ENCODE data around the gene TMEM131. TPM values are rescaled to one million over a fixed set of nuclear protein-coding genes. Genes with fewer than 3 reads are reported as not detected.

TMEM131 gene
- total RNA-seq, 1 donor from 2014 or later = 35.4 TPM

DNA sequence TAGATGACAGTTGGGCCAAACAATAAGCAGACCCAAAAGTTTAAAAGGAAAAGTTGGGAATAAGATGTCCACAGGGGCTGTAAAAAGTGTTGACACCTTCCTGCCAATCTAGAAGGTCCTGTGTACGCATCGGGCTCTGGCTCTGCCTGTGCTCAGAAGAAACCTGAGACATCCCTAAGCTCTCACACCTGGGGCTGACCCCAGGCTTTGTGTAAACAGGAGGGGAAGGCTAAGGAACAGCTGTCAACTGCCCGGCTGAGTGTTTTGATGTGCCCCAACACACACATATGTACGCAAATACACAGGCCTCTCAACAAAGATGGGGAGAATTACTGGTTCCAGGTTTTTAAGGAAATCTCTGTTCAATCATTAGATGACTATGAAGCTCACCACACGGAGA is 59.5 kb downstream of the TMEM131 start:
- Histone ChIP-seq H3K36me3 (no peaks in the 10 kb centered on the region), H3K4me3 (no peak overlapping the region), H3K9me3 (no peaks in the 10 kb centered on the region), H3K27me3 (no peaks in the 10 kb centered on the region), H3K4me1 (peaks cover 35% of the 10 kb centered on the region), H3K27ac (no peak overlapping the region)
- intact Hi-C loops (cut with DNase I) = no loop called here
- no peak for TF ChIP-seq POLR2A (IDR thresholded peaks at IDR 0.05)
- TF ChIP-seq, protein P1, sequence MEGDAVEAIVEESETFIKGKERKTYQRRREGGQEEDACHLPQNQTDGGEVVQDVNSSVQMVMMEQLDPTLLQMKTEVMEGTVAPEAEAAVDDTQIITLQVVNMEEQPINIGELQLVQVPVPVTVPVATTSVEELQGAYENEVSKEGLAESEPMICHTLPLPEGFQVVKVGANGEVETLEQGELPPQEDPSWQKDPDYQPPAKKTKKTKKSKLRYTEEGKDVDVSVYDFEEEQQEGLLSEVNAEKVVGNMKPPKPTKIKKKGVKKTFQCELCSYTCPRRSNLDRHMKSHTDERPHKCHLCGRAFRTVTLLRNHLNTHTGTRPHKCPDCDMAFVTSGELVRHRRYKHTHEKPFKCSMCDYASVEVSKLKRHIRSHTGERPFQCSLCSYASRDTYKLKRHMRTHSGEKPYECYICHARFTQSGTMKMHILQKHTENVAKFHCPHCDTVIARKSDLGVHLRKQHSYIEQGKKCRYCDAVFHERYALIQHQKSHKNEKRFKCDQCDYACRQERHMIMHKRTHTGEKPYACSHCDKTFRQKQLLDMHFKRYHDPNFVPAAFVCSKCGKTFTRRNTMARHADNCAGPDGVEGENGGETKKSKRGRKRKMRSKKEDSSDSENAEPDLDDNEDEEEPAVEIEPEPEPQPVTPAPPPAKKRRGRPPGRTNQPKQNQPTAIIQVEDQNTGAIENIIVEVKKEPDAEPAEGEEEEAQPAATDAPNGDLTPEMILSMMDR (IDR thresholded peaks at IDR 0.05) = no peak
- no peak for TF ChIP-seq POLR2AphosphoS5 (IDR thresholded peaks at IDR 0.05; ENCODE audit: insufficient read depth in 1 of 2, low read depth in 1 of 2)
- DNase-seq (ENCODE audit: extremely low spot score in 2 of 2) = no peak

DNA sequence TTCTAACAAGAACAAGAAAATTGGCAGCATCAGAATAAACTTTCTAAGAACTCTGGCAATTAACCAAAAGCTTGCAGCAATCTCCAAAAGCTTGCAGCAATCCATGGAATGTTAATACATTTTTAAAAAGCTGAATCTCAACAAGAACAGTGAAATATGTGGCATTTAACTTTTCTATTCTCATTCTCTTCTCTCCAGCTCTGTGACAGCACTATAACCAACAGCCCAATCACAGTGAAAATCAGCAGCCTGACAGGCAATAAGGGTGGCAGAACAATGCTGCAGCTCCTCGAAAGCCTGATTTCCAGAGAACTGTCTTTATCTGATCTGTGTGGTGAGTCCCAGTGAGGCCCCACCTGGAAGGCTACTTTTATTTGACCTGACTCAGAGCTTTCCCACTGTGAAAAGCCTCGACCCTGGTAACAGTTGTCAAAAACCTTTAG is 60.0 kb downstream of the TMEM131 start:
- Histone ChIP-seq H3K27me3 (no peaks in the 10 kb centered on the region), H3K4me1 (peaks cover 40% of the 10 kb centered on the region), H3K4me3 (no peak overlapping the region), H3K36me3 (no peaks in the 10 kb centered on the region), H3K27ac (no peak overlapping the region), H3K9me3 (no peaks in the 10 kb centered on the region)
- DNase-seq (ENCODE audit: extremely low spot score in 2 of 2) = no peak
- intact Hi-C loops (cut with DNase I) = no loop called here
- TF ChIP-seq, protein P1 (IDR thresholded peaks at IDR 0.05) = no peak
- TF ChIP-seq POLR2AphosphoS5 (IDR thresholded peaks at IDR 0.05; ENCODE audit: insufficient read depth in 1 of 2, low read depth in 1 of 2) = no peak
- TF ChIP-seq POLR2A (IDR thresholded peaks at IDR 0.05) = no peak

DNA sequence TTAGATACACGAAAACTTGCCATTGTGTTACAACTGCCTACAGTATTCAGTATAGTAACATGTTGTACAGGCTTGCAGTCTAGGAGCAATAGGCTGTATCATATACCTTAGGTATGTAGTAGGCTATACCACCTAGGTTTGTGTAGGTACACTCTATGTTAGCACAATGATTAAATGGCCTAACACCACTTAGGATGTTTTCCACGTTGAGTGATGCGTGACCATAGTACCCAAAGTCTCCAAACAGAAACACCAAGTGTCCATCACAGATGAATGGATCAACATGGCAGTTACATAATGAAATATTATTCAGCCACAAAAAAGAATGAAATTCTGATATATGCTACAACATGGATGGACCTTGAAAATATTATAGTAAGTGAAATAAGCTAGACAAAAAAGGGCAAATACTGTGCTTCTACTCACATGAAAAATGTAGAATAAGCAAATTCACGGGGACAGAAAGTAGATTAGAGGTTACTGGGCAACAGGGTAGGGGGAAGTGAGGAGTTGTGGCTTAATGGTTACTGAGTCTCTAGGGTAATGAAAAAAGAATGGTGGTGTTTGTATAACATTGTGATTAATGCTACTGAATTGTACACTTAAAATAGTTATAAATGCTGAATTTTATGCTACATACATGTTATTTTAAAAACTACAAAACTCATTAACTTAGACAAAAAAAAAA is 62.6 kb downstream of the TMEM131 start:
- intact Hi-C loops (cut with DNase I) = no loop called here
- Histone ChIP-seq H3K27ac (no peak overlapping the region), H3K27me3 (no peaks in the 10 kb centered on the region), H3K4me3 (no peak overlapping the region), H3K9me3 (no peaks in the 10 kb centered on the region), H3K36me3 (no peaks in the 10 kb centered on the region), H3K4me1 (peaks cover 53% of the 10 kb centered on the region)
- no peak for DNase-seq (ENCODE audit: extremely low spot score in 2 of 2)
- TF ChIP-seq, protein P1 (IDR thresholded peaks at IDR 0.05) = no peak
- TF ChIP-seq POLR2A (IDR thresholded peaks at IDR 0.05) = no peak
- no peak for TF ChIP-seq POLR2AphosphoS5 (IDR thresholded peaks at IDR 0.05; ENCODE audit: insufficient read depth in 1 of 2, low read depth in 1 of 2)

DNA sequence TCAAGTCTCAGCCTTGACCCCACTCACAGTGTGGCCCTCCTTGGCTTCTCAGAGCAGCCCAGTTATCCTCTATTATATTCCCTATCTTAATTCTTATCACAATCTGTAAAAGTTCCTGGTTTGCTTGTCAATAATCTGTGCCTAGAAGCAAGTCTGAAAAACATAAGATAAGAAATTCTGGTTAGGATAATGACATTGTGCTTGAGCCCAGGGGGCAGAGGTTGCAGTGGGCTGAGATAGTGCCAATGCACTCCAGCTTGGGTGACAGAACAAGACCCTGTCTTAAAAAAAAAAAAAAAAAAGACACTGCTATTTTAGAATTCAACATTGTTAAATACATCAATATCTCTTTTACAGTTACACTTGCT is 63.9 kb downstream of the TMEM131 start:
- DNase-seq (ENCODE audit: extremely low spot score in 2 of 2) = no peak
- Histone ChIP-seq H3K36me3 (no peaks in the 10 kb centered on the region), H3K4me3 (no peak overlapping the region), H3K9me3 (no peaks in the 10 kb centered on the region), H3K27me3 (no peaks in the 10 kb centered on the region), H3K4me1 (peaks cover 53% of the 10 kb centered on the region), H3K27ac (no peak overlapping the region)
- TF ChIP-seq, protein P1 (IDR thresholded peaks at IDR 0.05) = no peak
- TF ChIP-seq POLR2A (IDR thresholded peaks at IDR 0.05) (no peak), POLR2AphosphoS5 (IDR thresholded peaks at IDR 0.05; ENCODE audit: insufficient read depth in 1 of 2, low read depth in 1 of 2) (no peak)
- intact Hi-C loops (cut with DNase I) = no loop called here

DNA sequence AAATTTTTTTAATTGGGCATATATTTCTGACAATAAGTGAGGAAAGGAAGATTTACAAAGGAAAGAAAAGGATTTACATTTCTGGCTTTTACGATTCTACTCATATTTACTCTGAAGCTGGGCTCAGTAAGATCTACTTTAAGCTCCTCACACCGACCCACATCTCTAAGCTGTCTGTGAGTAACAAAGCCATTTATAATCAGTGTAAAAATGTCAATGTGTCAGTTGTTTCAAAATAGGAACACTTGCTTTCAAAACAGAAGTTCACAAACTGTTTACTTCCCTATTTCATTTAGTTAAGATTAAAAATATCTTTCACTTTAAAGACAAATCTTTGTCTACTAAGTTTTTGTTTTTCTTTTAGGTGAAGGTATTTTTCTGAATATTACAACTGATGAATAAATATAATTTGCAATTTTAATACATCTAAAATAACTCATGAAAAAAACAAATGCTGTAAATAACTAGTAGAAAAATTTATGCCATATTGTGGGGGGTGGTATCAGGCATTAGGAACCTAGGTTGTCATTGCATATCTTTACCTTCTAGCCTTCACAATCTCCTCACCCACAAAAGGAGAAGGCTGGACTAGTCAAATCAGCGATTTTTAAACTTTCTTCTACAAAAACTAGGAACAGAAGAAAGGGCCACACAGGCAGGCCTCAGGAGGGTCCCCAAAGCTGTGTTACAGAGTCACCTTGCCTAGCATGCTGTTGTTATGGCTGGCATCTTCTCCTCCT is 64.5 kb downstream of the TMEM131 start:
- Histone ChIP-seq H3K27ac (no peak overlapping the region), H3K36me3 (no peaks in the 10 kb centered on the region), H3K4me3 (no peak overlapping the region), H3K4me1 (peaks cover 50% of the 10 kb centered on the region), H3K9me3 (no peaks in the 10 kb centered on the region), H3K27me3 (no peaks in the 10 kb centered on the region)
- DNase-seq (ENCODE audit: extremely low spot score in 2 of 2) = no peak
- intact Hi-C loops (cut with DNase I) = no loop called here
- TF ChIP-seq POLR2A (IDR thresholded peaks at IDR 0.05) (no peak), POLR2AphosphoS5 (IDR thresholded peaks at IDR 0.05; ENCODE audit: insufficient read depth in 1 of 2, low read depth in 1 of 2) (no peak)
- TF ChIP-seq, protein P1 (IDR thresholded peaks at IDR 0.05) = no peak

Measured in vagina (tissue), 2 donors.